NCI-H1694 treated with DMSO at 0.1 percent for 48 hours (cell line): ENCODE measurements around the gene CMSS1.

ENCODE experiments used
- DNase-seq: peaks from one replicate; lab custom pipeline; 2025; lab: John Stamatoyannopoulos, UW

Gene CMSS1

GRCh38 chr3:99934975-99935797, 117.5 kb downstream of the CMSS1 start:
- DNase-seq = no peak

DNA sequence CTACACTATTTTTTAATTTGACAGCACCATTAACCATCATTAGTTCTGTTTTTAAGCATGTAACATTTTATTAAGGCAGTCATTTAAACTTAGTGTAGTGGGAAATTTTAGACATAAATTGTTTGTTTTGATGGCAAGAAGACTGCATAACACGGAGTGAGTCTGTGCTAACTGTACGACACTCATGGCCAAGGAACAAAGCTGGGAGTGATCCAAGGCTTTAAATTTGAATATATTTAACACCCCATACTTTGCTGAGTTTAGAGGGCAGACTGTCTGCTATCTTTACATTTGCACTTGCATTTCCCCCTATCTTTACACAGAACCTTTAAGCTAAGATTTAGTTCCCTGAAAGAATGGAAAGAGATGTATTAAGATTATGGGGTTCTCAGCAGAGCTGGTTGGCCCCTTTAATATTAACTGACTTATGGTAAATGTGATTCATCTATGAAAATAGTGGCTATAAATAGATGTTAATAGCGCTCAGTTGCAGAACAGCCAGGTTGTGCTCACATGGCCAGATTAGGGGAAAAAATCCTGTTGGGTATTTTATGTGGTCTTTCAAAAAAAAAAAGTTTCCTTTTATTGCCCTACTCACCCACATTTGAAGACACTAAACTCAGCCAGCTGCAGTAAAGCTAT, 120.7 kb downstream of the CMSS1 start:
- DNase-seq = no peak

GRCh38 chr3:99939876-99940275, 122.2 kb downstream of the CMSS1 start:
- DNase-seq = no peak

DNA sequence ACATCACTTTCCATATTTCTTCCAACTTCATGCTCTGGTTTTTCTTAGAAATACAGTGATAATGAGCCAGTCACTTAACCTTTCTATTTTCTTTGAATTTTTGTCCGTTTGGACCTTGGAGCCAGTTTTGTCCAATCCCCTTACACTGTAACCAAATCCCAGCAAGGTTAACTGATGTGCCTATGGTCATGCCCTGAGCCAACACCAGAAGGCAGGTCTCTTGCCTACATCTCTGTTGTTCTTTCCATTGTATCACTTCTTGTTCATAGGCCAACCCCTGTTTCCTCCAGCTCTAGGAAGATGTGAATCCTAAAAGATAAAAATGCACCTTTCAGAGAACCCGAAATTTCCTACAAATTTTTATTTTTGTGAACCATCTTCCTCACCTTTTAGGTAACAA, 122.7 kb downstream of the CMSS1 start:
- no peak for DNase-seq

DNA sequence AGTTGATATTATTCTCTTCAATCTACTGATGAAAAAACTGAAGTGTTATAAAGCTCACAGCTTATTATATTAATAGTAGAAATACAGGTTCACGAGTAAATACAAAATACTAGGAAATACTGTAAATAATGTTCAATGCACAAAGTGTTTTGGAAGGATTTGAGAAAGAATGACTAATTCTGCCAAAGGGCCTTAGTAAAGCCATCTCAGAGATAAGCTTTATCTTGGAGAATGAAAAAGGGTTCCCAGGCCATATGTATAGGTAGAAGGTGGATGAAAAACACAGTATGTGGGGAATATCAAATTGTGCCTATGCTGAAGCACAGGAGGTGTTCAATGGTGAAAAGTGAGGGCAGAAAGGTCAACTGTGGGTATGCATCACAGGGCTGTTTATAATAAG, 123.5 kb downstream of the CMSS1 start:
- no peak for DNase-seq

GRCh38 chr3:99943931-99944761, 126.5 kb downstream of the CMSS1 start:
- DNase-seq = no peak

DNA sequence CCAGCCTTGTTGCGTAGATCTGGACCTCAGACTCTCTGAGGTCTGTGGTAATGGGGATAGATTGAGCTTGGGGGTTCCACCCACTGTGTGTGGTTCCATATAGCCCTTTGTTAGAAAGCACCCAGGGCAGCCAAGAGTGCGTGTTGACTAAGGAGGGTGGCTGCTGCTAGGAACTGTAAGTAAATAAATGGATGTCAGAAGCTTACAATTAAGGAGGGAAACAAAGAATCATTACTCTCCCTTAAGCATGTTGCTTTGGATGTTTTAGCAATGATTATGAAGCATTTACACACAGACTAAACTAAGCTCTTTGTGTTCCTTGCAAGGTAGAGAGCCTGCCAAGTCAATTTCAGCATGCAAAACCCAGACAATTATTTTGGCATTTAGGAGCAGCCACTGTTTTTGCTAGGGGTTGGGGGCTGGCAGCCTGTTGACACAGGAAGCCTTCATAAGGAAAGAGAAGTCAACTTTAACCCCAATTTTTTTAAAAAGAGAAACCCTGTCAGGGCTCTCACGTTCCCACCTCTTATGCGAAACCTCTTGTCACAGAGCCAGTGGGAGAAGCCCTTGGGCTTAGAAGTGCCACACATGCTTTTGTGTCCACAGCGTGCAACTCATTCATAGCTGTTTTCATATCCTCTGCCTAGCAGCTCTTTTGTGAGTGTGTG, 127.8 kb downstream of the CMSS1 start:
- DNase-seq = no peak

- DNase-seq = no peak
These were observed 129.7 kb downstream of the CMSS1 start for GRCh38 chr3:99947356-99947755.

- DNase-seq = no peak
These were observed 130.9 kb downstream of the CMSS1 start for GRCh38 chr3:99948467-99949089.

GRCh38 chr3:99949956-99950670, 132.5 kb downstream of the CMSS1 start:
- DNase-seq = no peak

DNA sequence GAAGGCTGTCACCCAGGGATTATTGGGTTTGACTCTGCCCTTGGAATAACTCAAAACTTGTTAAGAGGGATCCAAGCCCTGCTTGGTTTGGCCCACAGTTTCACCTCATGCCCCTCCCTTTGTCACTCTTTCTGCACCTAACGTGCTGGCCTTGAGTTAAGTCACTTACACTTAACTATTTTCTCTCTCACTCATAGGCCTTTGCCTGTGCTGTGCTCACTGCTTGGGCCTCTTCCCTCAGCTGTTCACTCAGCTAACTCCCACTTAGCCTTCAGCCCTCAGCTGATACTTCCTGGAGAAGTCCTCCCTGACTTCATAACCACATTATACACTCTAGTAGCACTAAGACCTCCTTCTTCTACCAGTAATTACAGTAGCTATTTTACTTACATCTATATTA, 133.3 kb downstream of the CMSS1 start:
- DNase-seq = no peak

GRCh38 chr3:99951701-99952100, 134.0 kb downstream of the CMSS1 start:
- no peak for DNase-seq

- no peak for DNase-seq
These were observed 134.6 kb downstream of the CMSS1 start for GRCh38 chr3:99952306-99952705.

- DNase-seq = no peak
These were observed 135.9 kb downstream of the CMSS1 start for GRCh38 chr3:99953596-99953995.

- DNase-seq = no peak
These were observed 137.4 kb downstream of the CMSS1 start for GRCh38 chr3:99954914-99955644.

DNA sequence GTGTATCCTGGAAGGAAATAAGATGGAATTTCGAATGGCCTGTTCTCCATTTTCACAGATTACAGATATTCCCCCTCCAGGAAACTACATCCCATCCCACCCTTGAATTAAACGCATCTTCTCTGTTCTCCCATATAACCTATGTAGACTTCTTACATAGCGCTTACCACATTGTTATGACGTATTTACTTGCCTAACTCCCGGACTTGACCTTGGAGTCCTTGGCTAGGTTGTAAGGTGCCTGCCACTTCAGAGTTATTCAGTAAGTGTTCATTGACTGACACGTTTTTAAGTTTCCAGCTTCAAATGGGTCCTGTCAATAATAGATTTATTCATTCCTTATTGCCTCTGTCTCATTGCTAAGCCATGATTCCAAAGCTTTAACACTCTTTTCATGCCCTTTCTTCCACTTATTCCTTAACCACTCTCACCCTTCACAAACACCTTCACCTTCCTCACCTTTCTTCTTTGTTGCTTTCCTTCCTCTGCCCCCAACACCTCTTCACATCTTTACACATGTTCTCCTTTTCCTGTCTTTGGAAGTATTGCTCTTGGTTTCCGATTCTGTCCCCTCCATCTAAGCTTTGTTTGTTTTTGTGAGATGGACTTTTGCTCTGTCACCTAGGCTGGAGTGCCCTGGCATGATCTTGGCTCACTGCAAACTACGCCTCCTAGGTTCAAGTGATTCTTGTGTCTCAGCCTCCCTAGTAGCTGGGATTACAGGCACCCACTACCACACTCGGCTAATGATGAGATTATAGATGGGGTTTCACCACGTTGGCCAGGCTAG, 138.3 kb downstream of the CMSS1 start:
- DNase-seq = no peak

- no peak for DNase-seq
These were observed 139.6 kb downstream of the CMSS1 start for GRCh38 chr3:99957151-99957796.

- no peak for DNase-seq
These were observed 140.7 kb downstream of the CMSS1 start for GRCh38 chr3:99958222-99958912.
